ENCODE results near the gene PPP1CC.

GRCh38 chr12:110697236-110697635 lies 45.5 kb downstream of the PPP1CC start:
- no peak for TF ChIP-seq CTCF (IDR thresholded peaks at IDR 0.05)
- no peak for TF ChIP-seq POLR2AphosphoS5 (IDR thresholded peaks at IDR 0.05)
- TF ChIP-seq POLR2A (IDR thresholded peaks at IDR 0.05): no peak
